Muscle layer of duodenum (tissue), 2 donors: ENCODE measurements around the gene CEP78.

Experiments
- H3K27ac ChIP-seq: one replicate; pipeline ENCODE4 v1.7.0; 2013; ENCODE audit warnings: mild to moderate bottlenecking, low read length
- H3K27me3 ChIP-seq: one replicate; pipeline ENCODE4 v1.7.0; 2013; ENCODE audit warnings: low read depth, mild to moderate bottlenecking, control low read depth, low read length
- H3K36me3 ChIP-seq, 2 donors: one replicate each; pipeline ENCODE4 v1.7.0; 2013; ENCODE audit warnings: low read length in 2 of 2, control low read depth in 1 of 2, mild to moderate bottlenecking in 1 of 2; ENCODE audit not compliant: insufficient read depth in 2 of 2, control insufficient read depth in 1 of 2
- H3K4me1 ChIP-seq, 2 donors: one replicate each; pipeline ENCODE4 v1.7.0; 2013; ENCODE audit warnings: low read length in 2 of 2, mild to moderate bottlenecking in 2 of 2, control low read depth in 1 of 2, moderate library complexity in 1 of 2; ENCODE audit not compliant: insufficient read depth in 2 of 2, control insufficient read depth in 1 of 2
- H3K4me3 ChIP-seq, 2 donors: one replicate each; pipeline ENCODE4 v1.7.0; 2013; ENCODE audit warnings: low read length in 2 of 2, low read depth in 1 of 2, mild to moderate bottlenecking in 1 of 2
- H3K9me3 ChIP-seq, 2 donors: one replicate each; pipeline ENCODE4 v1.7.0; 2013; ENCODE audit warnings: low read length in 2 of 2, control low read depth in 1 of 2, mild to moderate bottlenecking in 1 of 2; ENCODE audit not compliant: control insufficient read depth in 1 of 2
- donor health status: healthy.

The CEP78 gene

GRCh38 chr9:78286946-78287388 is 51.1 kb downstream of the CEP78 start:
- H3K9me3 ChIP-seq: no peaks in the 10 kb centered on the region
- no peak overlapping the region for H3K27ac ChIP-seq
- H3K36me3 ChIP-seq: no peaks in the 10 kb centered on the region
- H3K27me3 ChIP-seq: no peaks in the 10 kb centered on the region
- H3K4me1 ChIP-seq: peaks cover 0 to under 1% of the 10 kb centered on the region in 2 donors
- no peak overlapping the region for H3K4me3 ChIP-seq

- no peak overlapping the region for H3K27ac ChIP-seq
- no peak overlapping the region for H3K4me3 ChIP-seq
- H3K27me3 ChIP-seq: no peaks in the 10 kb centered on the region
- no peaks in the 10 kb centered on the region for H3K36me3 ChIP-seq
- H3K4me1 ChIP-seq: no peaks in the 10 kb centered on the region
- H3K9me3 ChIP-seq: no peaks in the 10 kb centered on the region
Observed at GRCh38 chr9:78288214-78288892, 52.5 kb downstream of the CEP78 start.

- Histone ChIP-seq H3K27ac (no peak overlapping the region), H3K9me3 (no peaks in the 10 kb centered on the region), H3K36me3 (no peaks in the 10 kb centered on the region)
Observed at GRCh38 chr9:78289474-78289873, 53.6 kb downstream of the CEP78 start.

GRCh38 chr9:78291240-78291925 is 55.5 kb downstream of the CEP78 start:
- Histone ChIP-seq H3K4me3 (no peak overlapping the region), H3K4me1 (peaks cover 0 to 9% of the 10 kb centered on the region in 2 donors), H3K27ac (no peak overlapping the region), H3K9me3 (no peaks in the 10 kb centered on the region), H3K36me3 (no peaks in the 10 kb centered on the region), H3K27me3 (no peaks in the 10 kb centered on the region)

More at GRCh38 chr9:78289474-78289873, 53.6 kb downstream of the CEP78 start:
- H3K4me1 ChIP-seq: no peaks in the 10 kb centered on the region
- no peak overlapping the region for H3K4me3 ChIP-seq
- H3K27me3 ChIP-seq: no peaks in the 10 kb centered on the region

- Histone ChIP-seq H3K9me3 (no peaks in the 10 kb centered on the region), H3K36me3 (no peaks in the 10 kb centered on the region), H3K27ac (no peak overlapping the region), H3K27me3 (no peaks in the 10 kb centered on the region), H3K4me1 (peaks cover 0 to 13% of the 10 kb centered on the region in 2 donors), H3K4me3 (no peak overlapping the region)
Observed at GRCh38 chr9:78292026-78292425, 56.2 kb downstream of the CEP78 start.

GRCh38 chr9:78292716-78293497 is 57.0 kb downstream of the CEP78 start:
- Histone ChIP-seq H3K27me3 (no peaks in the 10 kb centered on the region), H3K9me3 (no peaks in the 10 kb centered on the region), H3K36me3 (no peaks in the 10 kb centered on the region), H3K27ac (no peak overlapping the region), H3K4me1 (peaks cover 0 to 21% of the 10 kb centered on the region in 2 donors), H3K4me3 (no peak overlapping the region)

GRCh38 chr9:78294290-78295176 is 58.7 kb downstream of the CEP78 start:
- Histone ChIP-seq H3K27ac (no peak overlapping the region), H3K36me3 (no peaks in the 10 kb centered on the region), H3K4me1 (peaks cover 0 to 28% of the 10 kb centered on the region in 2 donors), H3K4me3 (no peak overlapping the region), H3K9me3 (no peaks in the 10 kb centered on the region), H3K27me3 (no peaks in the 10 kb centered on the region)

- Histone ChIP-seq H3K27me3 (no peaks in the 10 kb centered on the region), H3K4me3 (no peak overlapping the region), H3K36me3 (no peaks in the 10 kb centered on the region), H3K9me3 (no peaks in the 10 kb centered on the region), H3K27ac (no peak overlapping the region), H3K4me1 (peaks cover 0 to 28% of the 10 kb centered on the region in 2 donors)
Observed at GRCh38 chr9:78295177-78295575, 59.3 kb downstream of the CEP78 start.

- no peaks in the 10 kb centered on the region for H3K9me3 ChIP-seq
- no peak overlapping the region for H3K27ac ChIP-seq
- peak overlapping the region; percentile 67 to 93 for H3K4me3 ChIP-seq
- no peaks in the 10 kb centered on the region for H3K27me3 ChIP-seq
- peaks cover 0 to 28% of the 10 kb centered on the region in 2 donors for H3K4me1 ChIP-seq
- no peaks in the 10 kb centered on the region for H3K36me3 ChIP-seq
Observed at GRCh38 chr9:78295731-78296130, 59.9 kb downstream of the CEP78 start.

GRCh38 chr9:78296201-78296892 is 60.5 kb downstream of the CEP78 start:
- no peak overlapping the region for H3K27ac ChIP-seq
- no peaks in the 10 kb centered on the region for H3K27me3 ChIP-seq
- H3K36me3 ChIP-seq: no peaks in the 10 kb centered on the region
- peaks cover 0 to 28% of the 10 kb centered on the region in 2 donors for H3K4me1 ChIP-seq
- no peaks in the 10 kb centered on the region for H3K9me3 ChIP-seq
- peak overlapping the region; percentile 67 to 93 for H3K4me3 ChIP-seq
